Measurements from ENCODE around the gene SYNDIG1. TPM values are rescaled to one million over a fixed set of nuclear protein-coding genes. Genes with fewer than 3 reads are reported as not detected.

The SYNDIG1 gene
- total and polyA plus RNA-seq, 9 of the 15 experiments (the other 6 are each of a cell fraction or from before 2014, with no cell fraction given), result not detected

GRCh38 chr20:24455081-24455480, 14.3 kb upstream of the SYNDIG1 start (continued):
- TF ChIP-seq, protein P1, sequence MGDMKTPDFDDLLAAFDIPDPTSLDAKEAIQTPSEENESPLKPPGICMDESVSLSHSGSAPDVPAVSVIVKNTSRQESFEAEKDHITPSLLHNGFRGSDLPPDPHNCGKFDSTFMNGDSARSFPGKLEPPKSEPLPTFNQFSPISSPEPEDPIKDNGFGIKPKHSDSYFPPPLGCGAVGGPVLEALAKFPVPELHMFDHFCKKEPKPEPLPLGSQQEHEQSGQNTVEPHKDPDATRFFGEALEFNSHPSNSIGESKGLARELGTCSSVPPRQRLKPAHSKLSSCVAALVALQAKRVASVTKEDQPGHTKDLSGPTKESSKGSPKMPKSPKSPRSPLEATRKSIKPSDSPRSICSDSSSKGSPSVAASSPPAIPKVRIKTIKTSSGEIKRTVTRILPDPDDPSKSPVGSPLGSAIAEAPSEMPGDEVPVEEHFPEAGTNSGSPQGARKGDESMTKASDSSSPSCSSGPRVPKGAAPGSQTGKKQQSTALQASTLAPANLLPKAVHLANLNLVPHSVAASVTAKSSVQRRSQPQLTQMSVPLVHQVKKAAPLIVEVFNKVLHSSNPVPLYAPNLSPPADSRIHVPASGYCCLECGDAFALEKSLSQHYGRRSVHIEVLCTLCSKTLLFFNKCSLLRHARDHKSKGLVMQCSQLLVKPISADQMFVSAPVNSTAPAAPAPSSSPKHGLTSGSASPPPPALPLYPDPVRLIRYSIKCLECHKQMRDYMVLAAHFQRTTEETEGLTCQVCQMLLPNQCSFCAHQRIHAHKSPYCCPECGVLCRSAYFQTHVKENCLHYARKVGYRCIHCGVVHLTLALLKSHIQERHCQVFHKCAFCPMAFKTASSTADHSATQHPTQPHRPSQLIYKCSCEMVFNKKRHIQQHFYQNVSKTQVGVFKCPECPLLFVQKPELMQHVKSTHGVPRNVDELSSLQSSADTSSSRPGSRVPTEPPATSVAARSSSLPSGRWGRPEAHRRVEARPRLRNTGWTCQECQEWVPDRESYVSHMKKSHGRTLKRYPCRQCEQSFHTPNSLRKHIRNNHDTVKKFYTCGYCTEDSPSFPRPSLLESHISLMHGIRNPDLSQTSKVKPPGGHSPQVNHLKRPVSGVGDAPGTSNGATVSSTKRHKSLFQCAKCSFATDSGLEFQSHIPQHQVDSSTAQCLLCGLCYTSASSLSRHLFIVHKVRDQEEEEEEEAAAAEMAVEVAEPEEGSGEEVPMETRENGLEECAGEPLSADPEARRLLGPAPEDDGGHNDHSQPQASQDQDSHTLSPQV (IDR thresholded peaks at IDR 0.05), result no peak
- no peak for TF ChIP-seq ASH1L (IDR thresholded peaks at IDR 0.05; ENCODE audit: borderline replicate concordance, low read depth, partially characterized antibody)

DNA sequence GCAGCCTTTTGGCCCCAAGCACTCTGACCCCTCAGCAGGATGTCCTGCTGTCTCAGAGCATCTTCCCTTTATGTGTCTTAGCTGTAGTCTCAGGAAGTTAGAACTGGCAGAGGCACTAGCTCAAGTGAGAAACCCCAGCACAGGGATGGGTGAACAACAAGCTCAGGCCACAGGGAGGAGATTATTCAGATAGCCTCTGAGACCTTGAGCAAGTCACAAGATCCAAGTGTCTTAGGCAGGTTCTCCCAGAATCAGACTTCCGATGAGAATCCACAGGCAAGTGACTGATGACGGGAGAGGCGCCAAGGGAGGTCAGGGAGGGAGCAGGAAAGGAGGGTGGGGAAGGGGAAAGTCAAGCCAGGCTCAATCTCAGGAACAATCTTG, 13.0 kb upstream of the SYNDIG1 start:
- Histone ChIP-seq H3K79me2 (ENCODE audit: control insufficient read depth, insufficient read depth, low read length) (no peaks in the 10 kb centered on the region), H3K4me1 (replicated peaks in 1 of 2; ENCODE audit: control insufficient read depth in 2 of 2, insufficient read depth in 2 of 2, low read length in 2 of 2) (no peaks in the 10 kb centered on the region), H3K4me3 (no peak overlapping the region), H3K9ac (ENCODE audit: insufficient read depth in 1 of 2, low read depth in 2 of 2, low read length in 2 of 2) (no peak overlapping the region), H4K20me1 (replicated peaks; ENCODE audit: control insufficient read depth, insufficient read depth, low read length) (no peaks in the 10 kb centered on the region; the same call in 1 of the 2 replicates), H3K27me3 (ENCODE audit: control insufficient read depth in 2 of 2, insufficient read depth in 2 of 2, low read length in 2 of 2) (no peaks in the 10 kb centered on the region), H3K9me1 (ENCODE audit: control insufficient read depth, insufficient read depth, low read length) (no peaks in the 10 kb centered on the region), H2AFZ (ENCODE audit: low read depth, low read length) (no peak overlapping the region), H3K36me3 (ENCODE audit: control insufficient read depth, insufficient read depth, low read length) (no peaks in the 10 kb centered on the region), H3K4me2 (ENCODE audit: insufficient read depth, low read length) (no peak overlapping the region), H3K27ac (ENCODE audit: extremely low read depth, low read depth, low read length) (no peak overlapping the region), H3K9me3 (replicated peaks; ENCODE audit: control insufficient read depth, insufficient read depth, low read depth, low read length) (no peaks in the 10 kb centered on the region)
- DNase-seq (ENCODE audit: extremely low read depth in 1 of 4, low spot score in 3 of 4) (no peak), FAIRE-seq (no peak), ATAC-seq (no peak)
- POLR2A ChIA-PET, result no interaction called here
- TF ChIP-seq MEF2D (tag; conservative IDR thresholded peaks at IDR 0.05; ENCODE audit: low read depth), result no peak
- TF ChIP-seq ZNF347 (CRISPR knock-in tag; IDR thresholded peaks at IDR 0.05; ENCODE audit: low read depth), result no peak
- TF ChIP-seq, protein P2, sequence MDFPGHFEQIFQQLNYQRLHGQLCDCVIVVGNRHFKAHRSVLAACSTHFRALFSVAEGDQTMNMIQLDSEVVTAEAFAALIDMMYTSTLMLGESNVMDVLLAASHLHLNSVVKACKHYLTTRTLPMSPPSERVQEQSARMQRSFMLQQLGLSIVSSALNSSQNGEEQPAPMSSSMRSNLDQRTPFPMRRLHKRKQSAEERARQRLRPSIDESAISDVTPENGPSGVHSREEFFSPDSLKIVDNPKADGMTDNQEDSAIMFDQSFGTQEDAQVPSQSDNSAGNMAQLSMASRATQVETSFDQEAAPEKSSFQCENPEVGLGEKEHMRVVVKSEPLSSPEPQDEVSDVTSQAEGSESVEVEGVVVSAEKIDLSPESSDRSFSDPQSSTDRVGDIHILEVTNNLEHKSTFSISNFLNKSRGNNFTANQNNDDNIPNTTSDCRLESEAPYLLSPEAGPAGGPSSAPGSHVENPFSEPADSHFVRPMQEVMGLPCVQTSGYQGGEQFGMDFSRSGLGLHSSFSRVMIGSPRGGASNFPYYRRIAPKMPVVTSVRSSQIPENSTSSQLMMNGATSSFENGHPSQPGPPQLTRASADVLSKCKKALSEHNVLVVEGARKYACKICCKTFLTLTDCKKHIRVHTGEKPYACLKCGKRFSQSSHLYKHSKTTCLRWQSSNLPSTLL (IDR thresholded peaks at IDR 0.05), result no peak
- no peak for TF ChIP-seq HDAC1 (IDR thresholded peaks at IDR 0.05)
- no peak for TF ChIP-seq ZNF224 (CRISPR knock-in tag; IDR thresholded peaks at IDR 0.05)
- TF ChIP-seq, protein P3, sequence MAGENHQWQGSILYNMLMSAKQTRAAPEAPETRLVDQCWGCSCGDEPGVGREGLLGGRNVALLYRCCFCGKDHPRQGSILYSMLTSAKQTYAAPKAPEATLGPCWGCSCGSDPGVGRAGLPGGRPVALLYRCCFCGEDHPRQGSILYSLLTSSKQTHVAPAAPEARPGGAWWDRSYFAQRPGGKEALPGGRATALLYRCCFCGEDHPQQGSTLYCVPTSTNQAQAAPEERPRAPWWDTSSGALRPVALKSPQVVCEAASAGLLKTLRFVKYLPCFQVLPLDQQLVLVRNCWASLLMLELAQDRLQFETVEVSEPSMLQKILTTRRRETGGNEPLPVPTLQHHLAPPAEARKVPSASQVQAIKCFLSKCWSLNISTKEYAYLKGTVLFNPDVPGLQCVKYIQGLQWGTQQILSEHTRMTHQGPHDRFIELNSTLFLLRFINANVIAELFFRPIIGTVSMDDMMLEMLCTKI (IDR thresholded peaks at IDR 0.05; ENCODE audit: partially characterized antibody), result no peak
- no peak for TF ChIP-seq ZNF133 (CRISPR knock-in tag; IDR thresholded peaks at IDR 0.05)
- no peak for TF ChIP-seq POLR2AphosphoS5 (IDR thresholded peaks at IDR 0.05; ENCODE audit: control insufficient read depth, insufficient read depth, low read depth, low read length)
- TF ChIP-seq ZFP30 (CRISPR knock-in tag; IDR thresholded peaks at IDR 0.05; ENCODE audit: borderline replicate concordance), result no peak
- TF ChIP-seq TAF9B (IDR thresholded peaks at IDR 0.05; ENCODE audit: partially characterized antibody), result no peak
- no TSS peak for BruUV-seq (replicated peaks)
- in situ Hi-C loops (cut with MboI), result no loop called here
- 0% methylated on average over 2 of the region's 3 CpGs for WGBS (ENCODE audit: insufficient coverage, low coverage, missing lambda C conversion rate)
- intact Hi-C loops (cut with micrococcal nuclease), result no loop called here
- CTCF ChIA-PET (ENCODE audit: low intra/inter-chr PET ratio), result no interaction called here
